Heart right ventricle (tissue), 16 donors: Measurements from ENCODE around the gene JAKMIP1. TPM values are rescaled to one million over a fixed set of nuclear protein-coding genes. Genes with fewer than 3 reads are reported as not detected.
A peak's percentile ranks its signal among the peaks of the same experiment; 100 is the strongest.

ENCODE experiments used
- ATAC-seq, 8 donors: fragments of 200-7000 bp; cut with Tn5 transposase; one replicate each; pipeline ENCODE4 v1.9.1; 2020; ENCODE audit warnings: mild to moderate bottlenecking in 8 of 8, moderate library complexity in 8 of 8, moderate number of reproducible peaks in 1 of 8
- DNase-seq, 2 donors: peaks; one replicate each; pipeline ENCODE4 v3.0.0-alpha.2; 2020
- H3K27ac ChIP-seq, 10 donors: fragments of 200-600 bp; sonication (generic) in 2 of 10; one replicate each; pipeline versions ENCODE4 v1.5.0 to v1.8.0; 2020 to 2022; ENCODE audit warnings: mild to moderate bottlenecking in 3 of 10
- H3K27me3 ChIP-seq, 7 donors: fragments of 200-600 bp; one replicate each; pipeline ENCODE4 v1.8.0; 2021 to 2022; ENCODE audit warnings: mild to moderate bottlenecking in 2 of 7
- H3K36me3 ChIP-seq, 9 donors: fragments of 200-600 bp; sonication (generic) in 1 of 9; one replicate each; pipeline versions ENCODE4 v1.5.0 to v1.8.0; 2020 to 2022; ENCODE audit warnings: mild to moderate bottlenecking in 2 of 9
- H3K4me1 ChIP-seq, 9 donors: fragments of 200-600 bp; sonication (generic) in 1 of 9; one replicate each; pipeline versions ENCODE4 v1.5.0 to v1.8.0; 2020 to 2022; ENCODE audit warnings: mild to moderate bottlenecking in 4 of 9
- H3K4me3 ChIP-seq, 10 donors: fragments of 200-600 bp; sonication (generic) in 2 of 10; one replicate each; pipeline versions ENCODE4 v1.5.0 to v1.8.0; 2020 to 2022; ENCODE audit warnings: mild to moderate bottlenecking in 7 of 10, moderate library complexity in 2 of 10
- H3K9me3 ChIP-seq, 11 donors: fragments of 200-600 bp in 10 of 11; sonication (generic) in 2 of 11; one replicate each; pipeline versions ENCODE4 v1.5.0 to v1.8.0; 2013 to 2022; ENCODE audit warnings: mild to moderate bottlenecking in 2 of 11, control low read depth in 1 of 11, moderate library complexity in 1 of 11
- WGBS, 2 donors: extraction: QIAGEN DNeasy Blood & Tissue Kit; methylation state at CpG; one replicate each; pipeline ENCODE4 v1.1.7; 2013; ENCODE audit warnings: inconsistent platforms in 1 of 2; 5-methylcytosine and 5-hydroxymethylcytosine counted together
- intact Hi-C, 10 donors: fragments of 100-400 bp; cut with DNase I; formaldehyde crosslinking; loops; one replicate each; pipeline versions ENCODE4 v1.11.1 to v1.14.2; 2022
- polyA plus RNA-seq, 2 donors: library from polyadenylated mRNA; stranded (reverse); fragments of 200-250 nt; gene quantifications; one replicate each; pipeline ENCODE4 v1.2.3, GENCODE V29; 2013
- total RNA-seq, 10 donors: library from RNA; stranded (reverse); fragmentation: NEBNext Ultra II Directional in 3 of 10; extraction: Animal tissue kit (Norgen Biotek cat#: 25700) in 3 of 10; gene quantifications; one replicate each; pipeline versions ENCODE4 v1.2.1 to v1.2.4, GENCODE V29; 2021 to 2023
- TF ChIP-seq, protein P1 (sequence below), 9 donors: fragments of 200-600 bp; sonication (generic) in 2 of 9; IDR thresholded peaks; one replicate each; pipeline versions ENCODE4 v1.5.0 to v1.8.0; 2021 to 2022; ENCODE audit warnings: antibody characterized with exemption in 9 of 9, mild to moderate bottlenecking in 5 of 9, moderate library complexity in 1 of 9
- donor health status: Arrhythmogenic right ventricular cardiomyopathy.
- donor health status: ischemic (EF 13 %, LVEDD 7.1; RV severe dilation, severe dysfunction).
- donor health status: healthy with polysubstance abuse.
- donor health status: DM: no; HTN: yes; CAD: no.
- donor health status: DM: no; HTN: no; CAD: no.
- donor health status: ischemic (EF 25% LVEDD 6.9; RV normal size, moderate dysfunction).
- donor health status: ischemic (EF 25% LVEDD 5.7; RV mildly dilated, moderate dysfunction).
- donor health status: healthy.
- donor health status: DM: yes; HTN: yes; CAD: no.
- donor health status: Ischemic cardiomyopathy.
- donor health status: ischemic (EF 35%, LVEDD 5.7; RV mildly dilated, moderate dysfunction).
- donor health status: nonischemic (EF 11% LVEDD 7.7; RV severe dilation, severe dysfunction).
- donor health status: DM: yes; HTN: yes; CAD: no.
- donor health status: PGD.
- donor health status: ischemic (EF 29% LVEDD 5.4; RV normal size, mild dysfunction).
- donor health status: nonischemic (EF 23%, LVEDD 6.1; RV moderate dilation, normal function).

JAKMIP1 gene
- total and polyA plus RNA-seq, 12 donors = 0.04 to 0.76 (median 0.14) TPM; not detected in 8

DNA sequence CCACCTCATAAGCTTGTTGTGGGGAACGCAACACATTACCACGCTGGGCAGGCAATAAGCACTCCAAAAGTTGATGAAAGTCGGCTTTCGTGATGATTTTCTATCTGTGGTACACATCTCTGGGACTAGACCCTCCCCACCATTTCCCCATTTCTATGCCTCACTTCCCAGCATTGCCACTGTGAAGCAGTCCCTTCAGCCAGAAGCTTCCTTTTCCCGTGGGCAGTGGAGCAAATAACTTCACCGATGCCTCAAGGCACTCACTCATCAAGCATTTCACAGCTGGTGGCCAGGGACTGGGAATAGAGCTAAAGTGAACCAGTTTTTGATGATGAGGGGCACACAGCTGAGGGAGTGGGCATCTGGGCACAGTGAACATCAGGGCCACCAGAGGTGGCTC is 201.0 kb downstream of the JAKMIP1 start:
- intact Hi-C loops = loop anchor here in 8 of 10 donors (2.0 to 10.0 kb wide), 6 partner anchors 31 to 335 kb away; no protein-coding TSS in a partner anchor
- Histone ChIP-seq H3K36me3 (no peaks in the 10 kb centered on the region), H3K4me3 (no peak overlapping the region), H3K9me3 (no peaks in the 10 kb centered on the region), H3K27me3 (peaks cover under 1 to 44% (median 27%) of the 10 kb centered on the region in 7 donors), H3K27ac (no peak overlapping the region), H3K4me1 (no peaks in the 10 kb centered on the region)
- DNase-seq (no peak), ATAC-seq (no peak)
- TF ChIP-seq, protein P1, sequence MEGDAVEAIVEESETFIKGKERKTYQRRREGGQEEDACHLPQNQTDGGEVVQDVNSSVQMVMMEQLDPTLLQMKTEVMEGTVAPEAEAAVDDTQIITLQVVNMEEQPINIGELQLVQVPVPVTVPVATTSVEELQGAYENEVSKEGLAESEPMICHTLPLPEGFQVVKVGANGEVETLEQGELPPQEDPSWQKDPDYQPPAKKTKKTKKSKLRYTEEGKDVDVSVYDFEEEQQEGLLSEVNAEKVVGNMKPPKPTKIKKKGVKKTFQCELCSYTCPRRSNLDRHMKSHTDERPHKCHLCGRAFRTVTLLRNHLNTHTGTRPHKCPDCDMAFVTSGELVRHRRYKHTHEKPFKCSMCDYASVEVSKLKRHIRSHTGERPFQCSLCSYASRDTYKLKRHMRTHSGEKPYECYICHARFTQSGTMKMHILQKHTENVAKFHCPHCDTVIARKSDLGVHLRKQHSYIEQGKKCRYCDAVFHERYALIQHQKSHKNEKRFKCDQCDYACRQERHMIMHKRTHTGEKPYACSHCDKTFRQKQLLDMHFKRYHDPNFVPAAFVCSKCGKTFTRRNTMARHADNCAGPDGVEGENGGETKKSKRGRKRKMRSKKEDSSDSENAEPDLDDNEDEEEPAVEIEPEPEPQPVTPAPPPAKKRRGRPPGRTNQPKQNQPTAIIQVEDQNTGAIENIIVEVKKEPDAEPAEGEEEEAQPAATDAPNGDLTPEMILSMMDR (IDR thresholded peaks at IDR 0.05) = no peak
- WGBS, 2 donors = 72 to 76% methylated on average over 6 of the region's 6 CpGs

DNA sequence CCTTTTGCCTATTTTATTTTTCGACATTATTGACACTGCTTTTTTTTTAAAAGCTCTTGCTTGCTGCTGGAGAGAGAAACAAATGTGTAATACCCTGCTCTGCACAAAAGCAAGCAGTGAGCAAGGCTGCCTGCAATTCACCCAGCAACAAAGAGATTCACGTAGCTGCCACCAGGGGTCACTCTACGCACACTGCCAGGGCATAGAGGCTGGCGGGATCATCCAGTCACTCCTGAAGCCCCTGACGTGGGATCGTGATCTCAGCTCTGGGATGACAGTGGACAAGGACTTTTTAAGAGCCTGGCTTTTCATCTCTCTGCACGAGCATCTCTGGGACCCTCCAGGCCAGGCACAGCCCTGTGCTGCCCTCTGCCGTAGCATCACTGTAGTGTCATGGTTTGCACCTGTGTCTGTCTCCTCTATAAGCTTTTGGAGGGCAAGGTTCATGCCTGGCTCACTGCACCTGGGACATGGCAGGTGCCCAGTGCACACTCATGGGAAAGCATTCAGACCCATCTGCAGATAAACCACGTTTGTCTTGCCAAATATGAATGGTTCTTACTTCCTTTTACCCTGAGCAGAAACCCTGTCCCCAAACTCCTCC is 201.9 kb downstream of the JAKMIP1 start:
- TF ChIP-seq, protein P1 (IDR thresholded peaks at IDR 0.05) = peak; percentile 75 to 93 (median 90)
- Histone ChIP-seq H3K27me3 (peaks cover 6 to 53% (median 37%) of the 10 kb centered on the region in 7 donors), H3K27ac (no peak overlapping the region), H3K4me3 (no peak overlapping the region), H3K9me3 (no peaks in the 10 kb centered on the region), H3K36me3 (no peaks in the 10 kb centered on the region), H3K4me1 (no peaks in the 10 kb centered on the region)
- ATAC-seq (peak; percentile 49 to 77 (median 72)), DNase-seq (peak; percentile 30 to 36)
- intact Hi-C loops = loop anchor here in 8 of 10 donors (2.0 to 10.0 kb wide), 6 partner anchors 30 to 336 kb away; no protein-coding TSS in a partner anchor
- 4 to 6% methylated on average over 9 of the region's 9 CpGs for WGBS, 2 donors

DNA sequence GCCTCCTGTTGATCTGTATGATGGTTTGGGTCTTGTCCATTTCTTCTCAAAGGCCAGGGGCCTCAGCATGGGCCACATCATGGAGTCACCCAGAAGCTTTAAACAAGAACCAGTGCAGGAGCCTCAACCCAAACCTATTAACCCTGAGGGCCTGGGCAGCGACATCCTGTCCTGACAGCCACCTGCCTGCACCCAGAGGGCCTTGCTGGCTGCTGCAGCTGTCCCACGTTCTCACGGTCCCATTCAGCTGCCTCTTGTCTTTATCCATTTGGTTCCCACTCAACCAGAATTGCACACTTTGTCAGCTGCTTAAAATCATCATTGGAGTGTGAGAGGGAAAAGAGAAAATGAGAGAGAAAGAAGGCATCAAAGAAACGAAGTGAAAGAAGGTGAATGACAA is 203.7 kb downstream of the JAKMIP1 start:
- Histone ChIP-seq H3K9me3 (no peaks in the 10 kb centered on the region), H3K4me3 (no peak overlapping the region), H3K4me1 (no peaks in the 10 kb centered on the region), H3K27ac (no peak overlapping the region), H3K36me3 (no peaks in the 10 kb centered on the region), H3K27me3 (peaks cover 6 to 71% (median 55%) of the 10 kb centered on the region in 7 donors)
- intact Hi-C loops = loop anchor here in 7 of 10 donors (5.0 to 10.0 kb wide), 4 partner anchors 91 to 338 kb away; no protein-coding TSS in a partner anchor
- TF ChIP-seq, protein P1 (IDR thresholded peaks at IDR 0.05) = no peak
- WGBS, 2 donors = 36 to 56% methylated on average over 4 of the region's 4 CpGs
- DNase-seq (no peak), ATAC-seq (no peak)

DNA sequence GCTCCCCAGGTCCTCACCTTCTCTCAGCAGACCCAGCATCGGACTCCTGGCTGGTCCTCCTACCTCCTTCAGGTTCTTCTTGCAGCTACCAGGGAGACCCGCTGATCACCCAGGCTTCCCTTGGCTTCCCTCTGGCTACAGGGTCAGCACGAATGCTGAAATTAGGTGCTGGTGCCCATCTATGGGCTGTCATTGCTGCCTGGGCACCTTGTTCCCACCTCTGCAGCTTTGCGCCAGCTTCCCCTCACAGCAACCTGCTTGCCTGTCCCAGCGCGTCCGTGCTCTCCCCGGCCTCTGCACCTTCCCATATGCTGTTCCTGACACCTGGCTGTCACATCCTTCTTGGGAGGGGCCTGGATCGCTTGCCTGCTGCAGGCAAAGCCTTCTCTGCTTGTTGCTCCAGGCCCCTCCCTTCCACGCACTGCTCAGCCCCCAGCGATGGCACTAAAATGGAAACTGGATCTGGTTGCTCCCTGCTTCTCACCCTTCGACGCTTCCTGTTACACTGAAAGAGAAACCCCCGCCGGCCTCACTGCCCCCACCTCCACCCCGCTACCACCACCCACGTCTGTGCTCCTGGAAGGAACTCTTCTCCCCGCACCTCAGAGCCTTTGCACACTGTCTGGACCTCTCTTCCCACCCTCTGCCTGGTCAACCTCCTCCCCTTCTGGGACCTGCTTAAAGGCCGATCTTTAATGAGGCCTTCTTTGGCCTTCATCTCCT is 204.3 kb downstream of the JAKMIP1 start:
- WGBS, 2 donors = 53 to 55% methylated on average over 19 of the region's 19 CpGs
- intact Hi-C loops = loop anchor here in 7 of 10 donors (5.0 to 10.0 kb wide), 4 partner anchors 91 to 339 kb away; no protein-coding TSS in a partner anchor
- Histone ChIP-seq H3K4me3 (no peak overlapping the region), H3K36me3 (no peaks in the 10 kb centered on the region), H3K9me3 (no peaks in the 10 kb centered on the region), H3K27ac (no peak overlapping the region), H3K27me3 (peaks cover 6 to 77% (median 60%) of the 10 kb centered on the region in 7 donors), H3K4me1 (no peaks in the 10 kb centered on the region)
- ATAC-seq (no peak), DNase-seq (no peak)
- TF ChIP-seq, protein P1 (IDR thresholded peaks at IDR 0.05) = no peak
